Measurements from ENCODE around the gene C17orf100. TPM values are rescaled to one million over a fixed set of nuclear protein-coding genes. Genes with fewer than 3 reads are reported as not detected.
"Not testable (repeated sequence)": the region's sequence is repeated elsewhere in the genome, so short reads cannot be mapped to it uniquely, and the experiment has no call there.

C17orf100 gene
- polyA plus RNA-seq, 4 donors = 2.6 to 7.8 (median 4.5) TPM

GRCh38 chr17:6648181-6648580, 3.4 kb upstream of the C17orf100 start:
- Histone ChIP-seq H3K27me3 (ENCODE audit: control insufficient read depth in 3 of 3, insufficient read depth in 3 of 3, low read length in 3 of 3) (no peaks in the 10 kb centered on the region), H3K27ac (ENCODE audit: low read depth in 1 of 3, low read length in 2 of 3) (no peak overlapping the region), H3K9me3 (ENCODE audit: control insufficient read depth in 2 of 2, insufficient read depth in 1 of 2, low read depth in 1 of 2, low read length in 1 of 2) (no peaks in the 10 kb centered on the region), H3K36me3 (ENCODE audit: control insufficient read depth in 3 of 3, insufficient read depth in 2 of 3, low read depth in 1 of 3, low read length in 3 of 3) (peaks cover 0 to 14% (median 3%) of the 10 kb centered on the region in 3 donors), H3K4me1 (ENCODE audit: control insufficient read depth in 3 of 3, insufficient read depth in 2 of 3, low read depth in 1 of 3, low read length in 2 of 3) (peaks cover 0 to 7% (median 6%) of the 10 kb centered on the region in 3 donors), H3K4me3 (ENCODE audit: low read depth in 1 of 3, low read length in 3 of 3) (no peak overlapping the region)
- FAIRE-seq = no peak
- peak; percentile 24 to 40 for DNase-seq

GRCh38 chr17:6651919-6652452, 424 bp downstream of the C17orf100 start:
- Histone ChIP-seq H3K4me3 (ENCODE audit: low read depth in 1 of 3, low read length in 3 of 3) (peak overlapping the region; percentile 49 to 86 (median 81)), H3K27me3 (ENCODE audit: control insufficient read depth in 3 of 3, insufficient read depth in 3 of 3, low read length in 3 of 3) (peaks cover 0 to 13% (median 0%) of the 10 kb centered on the region in 3 donors), H3K36me3 (ENCODE audit: control insufficient read depth in 3 of 3, insufficient read depth in 2 of 3, low read depth in 1 of 3, low read length in 3 of 3) (peaks cover 0 to 2% (median 0%) of the 10 kb centered on the region in 3 donors), H3K9me3 (ENCODE audit: control insufficient read depth in 2 of 2, insufficient read depth in 1 of 2, low read depth in 1 of 2, low read length in 1 of 2) (no peaks in the 10 kb centered on the region), H3K27ac (ENCODE audit: low read depth in 1 of 3, low read length in 2 of 3) (peak overlapping the region; percentile 89 to 90 (median 89)), H3K4me1 (ENCODE audit: control insufficient read depth in 3 of 3, insufficient read depth in 2 of 3, low read depth in 1 of 3, low read length in 2 of 3) (peaks cover 0 to 27% (median 6%) of the 10 kb centered on the region in 3 donors)
- 2 to 6% (median 5%) methylated on average over 37 to 47 of the region's 47 CpGs for WGBS, 3 donors
- FAIRE-seq (no peak), DNase-seq (peak; percentile 66 to 80)

DNA sequence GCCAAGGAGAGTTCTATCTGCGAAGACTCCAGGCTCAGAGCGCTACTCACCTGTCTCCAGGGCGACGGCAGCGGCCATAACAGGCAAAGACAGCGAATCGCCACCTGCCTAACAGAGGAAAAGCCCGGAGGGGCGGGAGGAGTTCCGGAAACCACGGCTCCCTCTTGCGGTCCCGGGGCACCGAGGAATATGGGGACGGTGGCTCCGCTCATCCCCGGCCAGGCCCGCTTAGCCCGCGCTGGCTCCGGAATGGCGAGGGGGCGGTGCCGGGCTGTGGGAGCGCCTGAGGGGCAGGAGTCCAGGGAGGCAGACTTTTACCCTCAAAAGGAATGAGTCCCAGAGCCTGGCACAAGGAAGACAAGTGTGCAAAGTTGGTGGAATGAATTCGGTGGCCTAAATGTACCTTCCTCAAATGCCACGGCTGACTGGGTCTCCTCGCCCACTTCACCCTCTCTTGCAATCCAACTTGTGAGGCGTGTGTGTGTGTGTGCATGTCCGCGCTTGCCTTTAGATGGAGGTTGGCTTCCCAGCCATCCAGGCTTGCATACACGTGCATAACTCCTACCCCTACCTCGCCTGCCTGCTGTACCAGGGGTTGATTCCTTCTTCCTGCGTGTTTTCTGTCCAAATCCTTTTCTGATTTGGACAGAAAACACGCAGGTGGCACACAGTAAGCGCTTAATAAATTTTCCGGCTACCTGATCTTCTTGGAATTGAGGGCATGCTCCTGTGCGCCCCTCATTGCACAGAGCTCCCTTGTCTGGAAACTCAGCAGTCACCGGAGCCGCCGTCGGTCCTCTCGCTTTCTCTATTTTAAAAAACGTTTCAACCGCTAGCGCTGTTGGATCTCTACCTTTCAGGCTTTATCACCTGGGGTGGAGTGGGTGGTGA, 3.5 kb downstream of the C17orf100 start:
- Histone ChIP-seq H3K27ac (ENCODE audit: low read depth in 1 of 3, low read length in 2 of 3) (no peak overlapping the region), H3K9me3 (ENCODE audit: control insufficient read depth in 2 of 2, insufficient read depth in 1 of 2, low read depth in 1 of 2, low read length in 1 of 2) (no peaks in the 10 kb centered on the region), H3K36me3 (ENCODE audit: control insufficient read depth in 3 of 3, insufficient read depth in 2 of 3, low read depth in 1 of 3, low read length in 3 of 3) (no peaks in the 10 kb centered on the region), H3K27me3 (ENCODE audit: control insufficient read depth in 3 of 3, insufficient read depth in 3 of 3, low read length in 3 of 3) (peaks cover 0 to 13% (median 0%) of the 10 kb centered on the region in 3 donors), H3K4me1 (ENCODE audit: control insufficient read depth in 3 of 3, insufficient read depth in 2 of 3, low read depth in 1 of 3, low read length in 2 of 3) (peaks cover 0 to 27% (median 6%) of the 10 kb centered on the region in 3 donors), H3K4me3 (ENCODE audit: low read depth in 1 of 3, low read length in 3 of 3) (peak overlapping the region in 2 of 3 donors; percentile 28 to 37)
- DNase-seq (peak; percentile 64 to 75), FAIRE-seq (no peak)
- WGBS, 3 donors = 12 to 28% (median 13%) methylated on average over 46 of the region's 46 CpGs

- Histone ChIP-seq H3K4me1 (ENCODE audit: control insufficient read depth in 3 of 3, insufficient read depth in 2 of 3, low read depth in 1 of 3, low read length in 2 of 3) (peaks cover 0 to 27% (median 4%) of the 10 kb centered on the region in 3 donors), H3K27me3 (ENCODE audit: control insufficient read depth in 3 of 3, insufficient read depth in 3 of 3, low read length in 3 of 3) (peaks cover 0 to 13% (median 0%) of the 10 kb centered on the region in 3 donors)
- H3K27ac ChIP-seq (ENCODE audit: low read depth in 1 of 3, low read length in 2 of 3); DNase-seq; H3K9me3 ChIP-seq (ENCODE audit: control insufficient read depth in 2 of 2, insufficient read depth in 1 of 2, low read depth in 1 of 2, low read length in 1 of 2); H3K36me3 ChIP-seq (ENCODE audit: control insufficient read depth in 3 of 3, insufficient read depth in 2 of 3, low read depth in 1 of 3, low read length in 3 of 3); H3K4me3 ChIP-seq (ENCODE audit: low read depth in 1 of 3, low read length in 3 of 3); FAIRE-seq: not testable (repeated sequence)
- 1 to 4% (median 3%) methylated on average over 28 to 33 of the region's 41 CpGs for WGBS, 3 donors
Measured at GRCh38 chr17:6655732-6656361, 4.3 kb downstream of the C17orf100 start.

DNA sequence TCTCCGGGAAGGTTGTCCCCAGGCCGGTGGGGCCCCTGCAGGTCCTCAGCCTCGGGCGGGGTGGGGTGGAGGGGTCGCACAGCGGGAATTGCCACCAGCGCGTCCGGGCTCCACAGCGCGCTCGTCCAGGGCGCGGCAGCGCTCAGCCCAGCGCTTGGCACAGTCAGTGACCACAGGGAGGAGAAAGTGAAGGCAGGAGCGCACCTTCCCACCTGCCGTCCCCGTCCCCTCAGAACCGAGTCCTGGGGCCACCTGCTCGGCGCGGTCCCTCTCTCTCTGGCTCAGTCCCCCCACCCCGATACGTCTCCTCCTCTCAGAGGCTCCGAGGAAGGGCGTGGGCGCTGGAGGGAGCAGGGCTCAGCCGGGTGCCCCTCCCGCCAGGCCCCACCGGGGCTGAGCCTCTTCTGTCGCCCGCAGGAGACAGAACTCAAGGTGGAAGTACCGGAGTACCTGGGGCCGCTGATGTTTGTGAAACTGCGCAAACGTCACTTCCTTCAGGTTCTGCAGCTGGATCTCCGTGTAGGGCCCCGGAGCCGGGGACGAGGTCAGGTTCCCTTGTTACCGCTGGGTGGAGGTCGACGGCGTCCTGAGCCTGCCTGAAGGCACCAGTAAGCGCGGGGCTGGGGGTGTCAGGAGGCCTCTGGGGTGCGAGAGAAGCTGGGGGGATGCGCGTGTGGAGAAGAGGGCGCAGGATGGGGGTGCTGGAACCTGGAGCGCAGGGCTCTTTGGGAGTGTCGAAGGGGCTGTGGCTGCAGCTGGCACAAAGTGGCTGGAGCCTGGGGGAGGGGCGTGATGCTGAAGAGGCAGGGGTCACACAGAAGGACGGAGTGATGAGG, 5.5 kb downstream of the C17orf100 start:
- H3K36me3 ChIP-seq (ENCODE audit: control insufficient read depth in 3 of 3, insufficient read depth in 2 of 3, low read depth in 1 of 3, low read length in 3 of 3); H3K27ac ChIP-seq (ENCODE audit: low read depth in 1 of 3, low read length in 2 of 3); H3K9me3 ChIP-seq (ENCODE audit: control insufficient read depth in 2 of 2, insufficient read depth in 1 of 2, low read depth in 1 of 2, low read length in 1 of 2); DNase-seq; FAIRE-seq: not testable (repeated sequence)
- peaks cover 0 to 13% (median 0%) of the 10 kb centered on the region in 3 donors for H3K27me3 ChIP-seq (ENCODE audit: control insufficient read depth in 3 of 3, insufficient read depth in 3 of 3, low read length in 3 of 3)
- peak overlapping the region in 2 of 3 donors; percentile 19 to 33 for H3K4me3 ChIP-seq (ENCODE audit: low read depth in 1 of 3, low read length in 3 of 3)
- 4 to 7% (median 6%) methylated on average over 46 to 52 of the region's 55 CpGs for WGBS, 3 donors
- H3K4me1 ChIP-seq (ENCODE audit: control insufficient read depth in 3 of 3, insufficient read depth in 2 of 3, low read depth in 1 of 3, low read length in 2 of 3) = peaks cover 0 to 26% (median 1%) of the 10 kb centered on the region in 3 donors

- Histone ChIP-seq H3K4me1 (ENCODE audit: control insufficient read depth in 3 of 3, insufficient read depth in 2 of 3, low read depth in 1 of 3, low read length in 2 of 3) (peaks cover 0 to 21% (median 0%) of the 10 kb centered on the region in 3 donors), H3K4me3 (ENCODE audit: low read depth in 1 of 3, low read length in 3 of 3) (no peak overlapping the region), H3K36me3 (ENCODE audit: control insufficient read depth in 3 of 3, insufficient read depth in 2 of 3, low read depth in 1 of 3, low read length in 3 of 3) (no peaks in the 10 kb centered on the region), H3K9me3 (ENCODE audit: control insufficient read depth in 2 of 2, insufficient read depth in 1 of 2, low read depth in 1 of 2, low read length in 1 of 2) (no peaks in the 10 kb centered on the region), H3K27ac (ENCODE audit: low read depth in 1 of 3, low read length in 2 of 3) (no peak overlapping the region), H3K27me3 (ENCODE audit: control insufficient read depth in 3 of 3, insufficient read depth in 3 of 3, low read length in 3 of 3) (peaks cover 0 to 13% (median 0%) of the 10 kb centered on the region in 3 donors)
- DNase-seq = no peak
- FAIRE-seq = no peak
- 73 to 82% (median 79%) methylated on average over 17 to 18 of the region's 18 CpGs for WGBS, 3 donors
Measured at GRCh38 chr17:6657633-6658287, 6.2 kb downstream of the C17orf100 start.

GRCh38 chr17:6658411-6658810, 6.8 kb downstream of the C17orf100 start:
- DNase-seq; H3K9me3 ChIP-seq (ENCODE audit: control insufficient read depth in 2 of 2, insufficient read depth in 1 of 2, low read depth in 1 of 2, low read length in 1 of 2); FAIRE-seq; H3K27ac ChIP-seq (ENCODE audit: low read depth in 1 of 3, low read length in 2 of 3); H3K36me3 ChIP-seq (ENCODE audit: control insufficient read depth in 3 of 3, insufficient read depth in 2 of 3, low read depth in 1 of 3, low read length in 3 of 3); H3K4me3 ChIP-seq (ENCODE audit: low read depth in 1 of 3, low read length in 3 of 3): not testable (repeated sequence)
- peaks cover 0 to 18% (median 0%) of the 10 kb centered on the region in 3 donors for H3K4me1 ChIP-seq (ENCODE audit: control insufficient read depth in 3 of 3, insufficient read depth in 2 of 3, low read depth in 1 of 3, low read length in 2 of 3)
- H3K27me3 ChIP-seq (ENCODE audit: control insufficient read depth in 3 of 3, insufficient read depth in 3 of 3, low read length in 3 of 3) = peaks cover 0 to 13% (median 0%) of the 10 kb centered on the region in 3 donors
- 89% methylated on average over 2 to 5 of the region's 5 CpGs for WGBS, 3 donors
